Measurements from ENCODE around the gene CAPN5. TPM values are rescaled to one million over a fixed set of nuclear protein-coding genes. Genes with fewer than 3 reads are reported as not detected.

CAPN5 gene
- total RNA-seq, 1 donor from 2014 or later = 7.9 TPM

DNA sequence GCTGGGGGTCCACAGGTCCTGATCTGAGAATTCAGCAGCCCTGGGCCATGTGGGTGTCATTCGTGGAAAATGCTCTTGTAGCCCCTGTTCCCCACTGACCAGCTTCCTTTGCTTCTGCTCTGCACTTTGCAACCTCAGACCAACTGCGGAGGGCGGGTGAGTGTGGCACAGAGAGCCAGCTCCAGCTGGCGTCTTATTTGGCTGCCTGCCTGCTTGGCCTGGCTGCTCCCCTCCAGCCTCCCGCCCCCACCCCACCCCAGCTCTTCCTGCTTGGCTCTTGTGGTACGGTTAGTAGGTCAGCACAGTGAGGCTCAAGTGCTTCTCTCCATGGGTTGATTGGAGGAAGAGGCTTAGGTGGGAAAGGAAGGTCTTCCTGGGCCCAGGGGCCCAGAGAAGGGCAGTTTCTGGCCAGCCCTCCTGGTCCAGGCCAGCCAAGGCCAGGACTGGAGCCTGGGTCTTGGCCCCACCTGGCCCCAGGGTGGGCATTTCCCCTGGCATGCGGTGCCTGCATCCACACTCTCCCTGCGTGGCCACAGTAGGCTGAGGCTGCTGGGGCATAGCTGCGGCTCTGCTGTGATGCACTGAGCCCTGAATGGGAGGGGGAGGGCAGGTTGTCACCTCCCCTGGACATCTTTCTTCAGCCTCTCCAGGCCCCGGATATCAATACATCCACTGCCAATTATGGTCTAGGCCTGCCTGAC lies 87.8 kb downstream of the CAPN5 start:
- Histone ChIP-seq H3K27me3 (no peaks in the 10 kb centered on the region), H3K4me1 (peaks cover 7 to 9% of the 10 kb centered on the region in 2 donors), H3K9me3 (no peaks in the 10 kb centered on the region), H3K27ac (peak overlapping the region in 1 of 2 donors; percentile 20), H3K36me3 (no peaks in the 10 kb centered on the region), H3K4me3 (no peak overlapping the region)
- DNase-seq (ENCODE audit: low spot score in 2 of 2) = no peak
- TF ChIP-seq, protein P1, sequence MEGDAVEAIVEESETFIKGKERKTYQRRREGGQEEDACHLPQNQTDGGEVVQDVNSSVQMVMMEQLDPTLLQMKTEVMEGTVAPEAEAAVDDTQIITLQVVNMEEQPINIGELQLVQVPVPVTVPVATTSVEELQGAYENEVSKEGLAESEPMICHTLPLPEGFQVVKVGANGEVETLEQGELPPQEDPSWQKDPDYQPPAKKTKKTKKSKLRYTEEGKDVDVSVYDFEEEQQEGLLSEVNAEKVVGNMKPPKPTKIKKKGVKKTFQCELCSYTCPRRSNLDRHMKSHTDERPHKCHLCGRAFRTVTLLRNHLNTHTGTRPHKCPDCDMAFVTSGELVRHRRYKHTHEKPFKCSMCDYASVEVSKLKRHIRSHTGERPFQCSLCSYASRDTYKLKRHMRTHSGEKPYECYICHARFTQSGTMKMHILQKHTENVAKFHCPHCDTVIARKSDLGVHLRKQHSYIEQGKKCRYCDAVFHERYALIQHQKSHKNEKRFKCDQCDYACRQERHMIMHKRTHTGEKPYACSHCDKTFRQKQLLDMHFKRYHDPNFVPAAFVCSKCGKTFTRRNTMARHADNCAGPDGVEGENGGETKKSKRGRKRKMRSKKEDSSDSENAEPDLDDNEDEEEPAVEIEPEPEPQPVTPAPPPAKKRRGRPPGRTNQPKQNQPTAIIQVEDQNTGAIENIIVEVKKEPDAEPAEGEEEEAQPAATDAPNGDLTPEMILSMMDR (IDR thresholded peaks at IDR 0.05) = no peak
- intact Hi-C loops (cut with DNase I) = no loop called here

- Histone ChIP-seq H3K27me3 (no peaks in the 10 kb centered on the region), H3K9me3 (no peaks in the 10 kb centered on the region), H3K4me1 (peaks cover 7 to 9% of the 10 kb centered on the region in 2 donors), H3K27ac (no peak overlapping the region), H3K4me3 (no peak overlapping the region), H3K36me3 (no peaks in the 10 kb centered on the region)
- DNase-seq (ENCODE audit: low spot score in 2 of 2) = no peak
- TF ChIP-seq, protein P1 (IDR thresholded peaks at IDR 0.05) = no peak
- intact Hi-C loops (cut with DNase I) = no loop called here
Measured at GRCh38 chr11:77155082-77155475, 88.3 kb downstream of the CAPN5 start.

DNA sequence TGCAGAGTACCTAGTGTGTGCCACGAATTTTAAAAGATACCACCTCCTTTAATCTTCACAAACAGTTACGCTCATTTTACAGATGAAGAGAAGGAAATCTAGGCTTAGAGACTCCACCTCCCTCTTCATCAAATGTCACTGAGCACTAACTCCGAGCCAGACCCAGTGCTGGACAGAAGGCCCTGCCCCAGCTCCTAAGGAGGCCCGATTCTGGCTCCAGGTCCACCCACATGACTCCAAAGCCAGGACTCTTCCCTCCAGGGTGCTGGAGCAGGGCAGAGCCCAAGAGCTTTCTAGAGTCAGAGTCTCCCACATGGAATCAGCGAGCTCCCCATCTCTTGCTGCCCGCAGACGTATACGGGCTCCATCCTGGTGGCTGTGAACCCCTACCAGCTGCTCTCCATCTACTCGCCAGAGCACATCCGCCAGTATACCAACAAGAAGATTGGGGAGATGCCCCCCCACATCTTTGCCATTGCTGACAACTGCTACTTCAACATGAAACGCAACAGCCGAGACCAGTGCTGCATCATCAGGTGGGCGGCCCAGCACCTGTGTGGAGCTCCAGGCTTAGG lies 88.9 kb downstream of the CAPN5 start:
- TF ChIP-seq, protein P1 (IDR thresholded peaks at IDR 0.05) = no peak
- Histone ChIP-seq H3K4me3 (no peak overlapping the region), H3K4me1 (peaks cover 7 to 9% of the 10 kb centered on the region in 2 donors), H3K36me3 (no peaks in the 10 kb centered on the region), H3K27ac (no peak overlapping the region), H3K9me3 (no peaks in the 10 kb centered on the region), H3K27me3 (no peaks in the 10 kb centered on the region)
- no peak for DNase-seq (ENCODE audit: low spot score in 2 of 2)
- intact Hi-C loops (cut with DNase I) = no loop called here

DNA sequence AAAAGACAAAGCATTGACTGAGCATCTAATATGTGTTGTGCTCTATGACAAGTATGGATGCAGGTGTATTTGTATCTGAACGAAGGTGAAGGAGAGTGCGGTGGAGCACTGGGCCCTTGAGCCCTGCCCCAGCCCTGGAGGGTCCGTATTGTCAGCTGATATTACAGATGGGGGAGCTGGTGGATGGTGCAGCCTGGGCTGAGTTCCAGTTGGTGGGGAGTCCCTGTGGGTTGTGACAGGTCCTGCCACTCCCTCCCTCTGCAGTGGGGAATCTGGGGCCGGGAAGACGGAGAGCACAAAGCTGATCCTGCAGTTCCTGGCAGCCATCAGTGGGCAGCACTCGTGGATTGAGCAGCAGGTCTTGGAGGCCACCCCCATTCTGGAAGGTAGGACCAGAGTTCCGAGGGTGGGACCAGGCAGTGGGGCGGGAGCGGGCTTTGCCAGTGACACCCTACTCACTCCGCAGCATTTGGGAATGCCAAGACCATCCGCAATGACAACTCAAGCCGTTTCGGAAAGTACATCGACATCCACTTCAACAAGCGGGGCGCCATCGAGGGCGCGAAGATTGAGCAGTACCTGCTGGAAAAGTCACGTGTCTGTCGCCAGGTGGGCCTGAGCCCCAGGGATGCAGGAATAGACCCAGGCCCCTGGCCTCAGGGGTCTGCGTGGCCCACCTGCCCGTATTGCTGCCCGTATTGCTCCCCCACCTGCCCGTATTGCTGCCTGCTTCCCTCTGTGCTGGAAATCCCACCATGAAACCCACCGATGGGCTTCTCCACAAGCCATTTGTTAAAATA lies 89.8 kb downstream of the CAPN5 start:
- TF ChIP-seq, protein P1 (IDR thresholded peaks at IDR 0.05) = no peak
- Histone ChIP-seq H3K9me3 (no peaks in the 10 kb centered on the region), H3K4me1 (peaks cover 7 to 9% of the 10 kb centered on the region in 2 donors), H3K27me3 (no peaks in the 10 kb centered on the region), H3K27ac (no peak overlapping the region), H3K36me3 (no peaks in the 10 kb centered on the region), H3K4me3 (no peak overlapping the region)
- no peak for DNase-seq (ENCODE audit: low spot score in 2 of 2)
- intact Hi-C loops (cut with DNase I) = no loop called here

DNA sequence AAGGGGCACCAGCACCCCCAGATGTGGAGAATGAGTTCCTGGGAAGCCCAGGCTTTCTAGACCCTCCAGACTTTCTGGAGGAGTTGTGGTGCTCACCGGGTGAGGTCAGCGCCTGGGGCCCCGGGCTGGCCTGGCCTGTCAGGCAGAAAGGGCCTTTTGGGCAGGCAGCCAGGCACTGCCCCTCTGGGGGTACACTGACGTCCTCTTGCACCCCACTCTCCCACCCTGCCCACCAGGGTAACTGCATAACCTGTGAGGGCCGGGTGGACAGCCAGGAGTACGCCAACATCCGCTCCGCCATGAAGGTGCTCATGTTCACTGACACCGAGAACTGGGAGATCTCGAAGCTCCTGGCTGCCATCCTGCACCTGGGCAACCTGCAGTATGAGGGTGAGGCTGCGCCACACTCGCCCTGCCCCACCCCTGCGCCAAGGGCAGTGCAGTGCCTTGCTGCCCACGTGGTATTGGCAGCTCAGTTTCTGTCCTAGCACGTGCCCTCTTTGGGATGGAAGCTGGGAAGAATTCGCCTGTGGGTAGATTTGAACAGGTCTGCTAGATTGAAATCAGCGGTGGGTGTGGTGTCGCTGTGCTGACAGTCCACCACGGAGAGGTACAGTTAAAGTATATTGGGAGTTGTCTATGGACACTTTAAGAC lies 91.4 kb downstream of the CAPN5 start:
- peaks cover 7 to 9% of the 10 kb centered on the region in 2 donors for H3K4me1 ChIP-seq
- no peaks in the 10 kb centered on the region for H3K27me3 ChIP-seq
- H3K9me3 ChIP-seq = no peaks in the 10 kb centered on the region
- intact Hi-C loops (cut with DNase I) = no loop called here
- TF ChIP-seq, protein P1 (IDR thresholded peaks at IDR 0.05) = no peak
- no peak for DNase-seq (ENCODE audit: low spot score in 2 of 2)
- H3K27ac ChIP-seq = no peak overlapping the region
- H3K36me3 ChIP-seq = no peaks in the 10 kb centered on the region
- no peak overlapping the region for H3K4me3 ChIP-seq

Data from ascending aorta (tissue), 2 donors.